M059J (cell line): ENCODE measurements around the gene NDP. TPM values are rescaled to one million over a fixed set of nuclear protein-coding genes. Genes with fewer than 3 reads are reported as not detected.
"Not testable (repeated sequence)": the region's sequence is repeated elsewhere in the genome, so short reads cannot be mapped to it uniquely, and the experiment has no call there.

Experiments used
- DNase-seq: peaks from one replicate; pipeline ENCODE4 v3.0.0-alpha.2; 2012; ENCODE audit warnings: low read depth
- total RNA-seq: library from RNA; depleted of rRNA; stranded (reverse); fragments of >200 nt; shearing (Covaris generic); gene quantifications from 2 replicates; pipeline ENCODE4 v1.2.3, GENCODE V29; 2014

Gene NDP
- total RNA-seq, 1 experiment from 2014 or later = 29.2 TPM

DNA sequence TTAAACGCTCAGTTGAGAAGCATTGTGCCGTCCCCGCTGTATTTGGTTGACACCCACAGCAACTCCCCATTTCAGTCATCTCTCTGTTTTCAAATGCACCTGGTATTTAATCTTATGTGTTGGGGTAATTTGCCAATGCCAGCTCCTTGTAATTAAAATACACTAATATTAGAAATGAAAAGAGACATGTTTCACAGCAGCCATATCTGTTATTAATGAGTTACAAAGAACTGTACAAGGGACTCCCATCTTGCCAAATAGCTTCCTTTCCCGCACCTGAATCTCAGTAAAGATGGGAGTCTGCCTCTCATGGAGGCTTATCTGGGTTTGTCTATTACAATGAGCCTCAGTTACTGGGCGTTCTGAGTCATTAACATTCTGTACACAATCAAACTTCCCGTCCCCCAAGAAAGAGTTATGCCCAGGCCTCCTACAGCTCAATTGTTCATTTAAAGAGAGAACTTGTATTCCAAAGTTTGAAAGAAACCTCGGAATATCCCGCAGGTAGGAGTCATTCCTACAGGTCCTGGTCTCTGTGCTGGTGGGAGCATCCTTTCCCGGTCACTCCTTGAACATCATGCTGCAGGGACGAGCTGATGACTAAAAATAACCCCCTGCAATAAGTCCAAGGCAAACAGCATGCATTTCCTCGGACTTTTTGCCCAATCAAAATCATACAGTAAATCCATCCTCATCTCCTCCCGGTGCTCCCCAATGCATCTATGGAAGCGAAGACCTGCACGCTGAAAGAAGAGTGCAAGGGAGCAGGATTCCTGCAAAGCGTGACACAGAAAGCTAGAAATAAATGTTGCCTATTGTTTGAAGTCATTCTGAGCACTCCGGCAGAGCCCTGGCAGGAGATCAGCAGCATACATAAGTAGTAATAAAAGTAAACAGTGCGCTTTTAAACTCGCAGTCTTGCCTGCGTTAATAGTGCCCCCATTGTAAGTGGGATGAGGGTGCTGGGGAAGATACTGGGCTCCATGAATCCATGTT, 926 bp downstream of the NDP start:
- peak; percentile 64 for DNase-seq

DNA sequence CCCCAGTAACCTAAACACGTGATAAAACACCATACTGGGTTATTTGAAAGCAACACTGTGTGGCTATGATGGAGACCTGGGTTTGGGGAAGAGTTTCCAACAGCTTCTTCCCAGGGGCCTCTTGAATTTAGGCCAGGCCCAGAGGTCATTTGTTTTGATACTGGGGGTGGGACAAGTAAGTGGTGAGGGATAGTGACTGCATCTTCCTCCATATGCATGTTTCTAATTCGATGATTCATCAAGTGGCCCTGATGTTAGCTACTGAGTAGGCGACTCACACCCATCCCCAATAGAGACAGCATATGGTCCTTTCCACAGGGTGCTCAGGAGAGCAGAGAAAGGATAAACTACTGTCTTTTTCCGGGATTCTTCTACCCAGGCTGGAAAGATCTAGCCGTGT, 2.7 kb downstream of the NDP start:
- peak; percentile 84 for DNase-seq

DNA sequence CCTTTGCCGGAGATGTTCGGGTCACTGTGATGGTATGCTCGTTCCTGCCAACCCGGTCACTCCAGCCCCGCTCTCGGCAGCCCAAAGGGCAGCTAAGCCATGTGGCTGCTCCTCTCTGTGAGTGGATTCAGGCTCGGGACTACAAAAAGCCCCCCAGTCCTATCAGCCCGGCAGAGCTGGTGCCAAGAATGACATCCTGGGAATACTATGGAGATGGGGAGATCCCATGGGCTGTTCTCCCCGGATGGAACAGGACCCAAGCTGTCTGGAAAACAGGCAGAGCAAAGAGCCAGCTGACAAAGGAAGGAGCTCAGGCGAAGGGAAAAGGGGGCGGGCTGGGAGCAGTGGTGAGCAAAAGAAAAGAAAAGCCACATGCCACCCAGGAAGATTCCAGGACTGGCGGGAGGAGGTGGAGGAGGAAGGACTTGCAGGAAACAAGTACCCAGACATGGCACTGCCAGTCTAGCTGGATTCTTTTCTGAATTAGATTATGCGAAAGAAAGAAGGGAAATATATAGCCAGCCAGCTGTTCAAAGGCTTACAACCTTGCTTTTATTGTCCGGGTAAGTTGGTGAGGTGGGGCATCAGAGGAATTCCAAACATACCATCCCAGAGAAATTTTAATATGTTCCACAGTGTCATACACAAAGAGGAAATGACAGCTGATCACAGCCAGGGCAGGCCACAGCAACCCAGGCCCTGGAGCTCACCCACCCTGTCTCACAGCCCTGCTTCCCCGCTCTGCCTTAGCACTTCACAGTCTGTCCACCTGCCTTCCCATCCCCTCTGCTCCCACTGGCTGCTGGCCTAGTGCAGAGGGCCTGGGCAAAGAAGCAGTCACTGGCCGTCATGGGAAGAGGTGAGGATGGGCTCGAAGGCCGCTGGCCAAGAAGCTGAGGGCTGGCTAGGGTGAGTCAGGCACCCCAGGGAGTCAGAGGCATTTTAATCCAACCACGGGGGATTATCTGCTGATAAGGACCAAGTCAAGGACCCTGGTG, 3.4 kb downstream of the NDP start:
- DNase-seq = peak; percentile 93

DNA sequence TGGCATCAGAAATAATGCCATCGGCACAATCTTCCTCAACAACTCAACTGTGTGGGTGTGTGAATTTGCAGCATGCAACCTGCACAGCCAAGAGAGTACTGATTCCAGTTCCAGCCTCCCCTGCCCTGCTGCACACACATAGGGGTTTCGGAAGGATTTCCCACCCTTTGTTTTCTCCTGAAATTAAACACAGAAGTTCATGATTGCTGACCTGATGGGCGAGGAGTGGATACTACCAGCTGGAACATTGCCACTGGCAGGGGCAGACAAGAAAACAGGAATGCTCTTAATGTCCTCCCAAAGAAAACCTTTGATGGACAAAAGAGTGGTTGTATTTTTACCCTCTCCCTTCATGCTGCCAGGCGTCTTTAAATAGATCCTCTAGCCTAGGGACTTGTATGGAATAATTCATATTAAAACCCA, 4.8 kb downstream of the NDP start:
- DNase-seq = no peak

DNA sequence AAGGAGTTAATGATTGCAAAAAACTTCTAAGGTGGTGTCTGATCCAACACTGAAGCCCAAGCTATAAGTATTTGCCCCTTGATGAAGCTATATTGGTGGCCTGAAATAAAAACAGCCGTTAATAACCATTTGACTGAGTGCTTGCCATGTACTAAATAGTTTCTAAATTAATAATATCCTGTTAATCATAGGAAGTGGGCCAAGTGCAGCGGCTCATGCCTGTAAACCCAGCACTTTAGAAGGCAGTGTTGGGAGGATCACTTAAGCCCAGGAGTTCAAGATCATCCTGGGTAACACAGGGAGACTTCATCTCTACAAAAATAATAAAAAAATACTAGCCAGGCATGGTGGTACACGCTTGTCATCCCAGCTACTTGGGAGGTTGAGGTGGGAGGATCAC, 8.3 kb downstream of the NDP start:
- peak; percentile 54 for DNase-seq

DNA sequence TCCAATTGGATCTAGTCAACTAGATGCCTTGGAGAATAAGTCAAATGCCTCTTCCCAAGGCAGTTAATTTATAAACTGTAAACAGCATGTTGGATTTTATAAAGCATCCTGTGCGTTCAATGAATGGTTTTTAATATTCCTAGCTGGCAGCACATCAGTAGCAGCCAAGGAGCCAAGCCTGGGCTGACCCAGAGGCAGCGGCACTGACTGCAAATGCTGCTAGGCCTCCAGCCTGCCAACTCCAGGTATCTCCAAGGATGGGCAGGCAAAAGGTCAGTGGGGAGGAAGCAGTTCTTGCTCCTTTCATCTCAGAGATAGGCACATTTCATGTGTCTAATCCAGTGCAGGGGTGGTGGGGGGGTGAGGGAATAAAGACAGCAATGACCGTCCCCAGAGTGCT, 9.5 kb downstream of the NDP start:
- no peak for DNase-seq

DNA sequence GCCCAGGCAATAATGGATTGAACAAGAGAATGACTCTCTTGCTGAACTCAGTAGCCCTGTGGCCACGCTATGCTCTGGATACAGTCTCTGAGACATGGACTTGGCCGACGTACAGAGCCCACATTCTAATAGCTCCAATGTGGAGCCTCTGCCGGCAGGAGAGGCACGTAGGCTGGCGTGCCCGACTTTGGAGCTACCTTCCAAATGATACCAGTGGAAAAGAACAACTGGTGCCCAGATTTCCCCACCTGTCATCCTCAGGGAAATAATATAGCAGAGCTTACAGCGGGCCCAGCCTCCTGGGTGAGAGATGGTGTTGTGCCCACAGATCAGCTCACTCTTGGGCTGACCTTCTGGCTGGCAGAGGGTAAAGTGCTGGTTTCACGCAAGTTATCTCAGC, 10.6 kb downstream of the NDP start:
- DNase-seq = no peak

DNA sequence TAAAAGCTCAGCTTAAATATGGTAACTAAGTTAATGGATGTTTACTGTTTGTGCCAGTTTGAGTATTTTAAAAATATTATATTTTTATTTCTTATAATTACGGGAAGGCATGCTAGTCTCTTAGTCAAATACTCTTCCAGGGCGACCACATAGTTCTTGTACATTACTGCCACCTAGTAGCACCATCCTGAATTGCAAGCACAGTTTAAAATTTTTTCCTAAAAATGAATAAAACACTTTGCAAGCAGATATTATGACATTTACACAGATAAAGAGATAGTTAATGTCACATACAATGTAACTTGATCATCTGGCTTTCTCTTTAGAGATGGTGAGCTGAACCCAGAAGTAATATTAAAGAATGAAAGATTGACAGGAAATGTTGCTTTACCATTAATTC, 11.5 kb downstream of the NDP start:
- no peak for DNase-seq

DNA sequence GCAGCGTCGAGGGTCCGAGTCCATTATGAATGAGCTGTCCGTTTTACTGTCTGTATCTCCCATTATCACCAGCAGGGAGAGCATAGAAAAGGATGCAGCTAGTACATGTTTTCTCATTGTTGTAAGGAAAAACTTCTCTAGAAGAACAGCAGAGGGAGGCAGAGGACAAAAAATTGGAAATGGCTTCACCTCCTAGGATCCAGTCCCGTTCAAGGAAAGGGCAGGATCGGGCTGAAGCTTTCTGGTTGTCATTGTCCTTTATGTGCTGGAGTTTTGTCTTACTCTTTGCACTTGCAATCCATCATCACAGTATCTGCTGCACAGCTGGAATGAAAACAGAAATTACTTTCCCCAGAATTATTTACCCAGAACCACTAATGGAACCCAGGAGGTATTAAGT, 14.7 kb downstream of the NDP start:
- DNase-seq = peak; percentile 90

DNA sequence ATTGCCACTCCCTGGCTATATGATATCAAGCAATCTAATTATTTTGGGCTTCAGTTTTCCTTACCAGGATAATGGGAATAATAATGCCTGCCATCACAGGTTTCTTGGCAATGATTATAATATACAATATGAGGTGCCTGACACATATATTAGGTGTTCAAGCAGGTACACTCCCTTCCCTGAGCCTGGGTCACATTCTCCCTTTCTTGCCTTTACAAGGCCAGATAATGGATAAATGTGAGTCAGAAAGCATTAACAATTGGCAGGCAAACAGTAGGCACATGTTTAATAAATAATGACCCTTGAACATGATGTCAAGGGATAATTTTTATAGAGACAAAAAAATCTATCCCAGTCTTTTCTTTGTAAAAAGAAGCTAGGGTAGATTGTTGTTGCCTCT, 17.2 kb downstream of the NDP start:
- no peak for DNase-seq

DNA sequence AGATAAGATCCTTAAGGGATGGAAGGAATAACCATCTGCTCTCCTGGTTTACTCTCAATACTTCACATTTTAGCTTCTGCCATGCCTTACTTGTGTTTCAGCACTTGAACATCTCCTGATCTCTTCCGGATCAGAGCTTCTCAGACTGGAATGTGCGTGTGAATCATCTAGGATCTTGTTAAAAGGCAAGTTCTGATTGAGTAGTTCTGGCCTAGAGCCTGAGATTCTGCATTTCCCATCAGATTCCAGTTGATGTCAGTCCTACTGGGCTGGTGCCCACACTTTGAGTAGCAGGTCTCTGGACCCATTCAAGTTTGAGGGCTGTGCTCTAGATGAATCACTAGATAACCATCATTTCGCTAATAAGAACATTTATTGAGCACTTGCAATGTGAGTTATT, 20.0 kb downstream of the NDP start:
- DNase-seq = peak; percentile 50

DNA sequence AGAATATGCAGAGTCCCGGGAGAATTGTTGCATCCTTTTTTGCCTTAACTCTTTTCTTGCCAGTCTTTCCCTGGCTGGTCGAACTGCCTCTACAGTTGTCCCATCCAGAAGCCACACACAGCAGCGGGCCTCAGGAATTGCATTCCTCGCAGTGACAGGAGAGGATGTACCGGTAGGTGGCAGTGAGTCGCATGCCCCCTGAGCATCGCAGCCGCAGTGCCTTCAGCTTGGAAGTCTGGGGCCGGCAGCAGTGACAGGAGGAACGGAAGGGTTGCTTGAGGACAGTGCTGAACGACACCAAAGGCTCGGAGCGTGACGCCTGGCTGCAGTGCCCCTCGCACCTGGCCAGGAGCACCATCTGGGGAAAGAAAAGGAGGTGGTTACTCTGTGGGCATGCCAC, 23.5 kb downstream of the NDP start:
- DNase-seq = no peak

DNA sequence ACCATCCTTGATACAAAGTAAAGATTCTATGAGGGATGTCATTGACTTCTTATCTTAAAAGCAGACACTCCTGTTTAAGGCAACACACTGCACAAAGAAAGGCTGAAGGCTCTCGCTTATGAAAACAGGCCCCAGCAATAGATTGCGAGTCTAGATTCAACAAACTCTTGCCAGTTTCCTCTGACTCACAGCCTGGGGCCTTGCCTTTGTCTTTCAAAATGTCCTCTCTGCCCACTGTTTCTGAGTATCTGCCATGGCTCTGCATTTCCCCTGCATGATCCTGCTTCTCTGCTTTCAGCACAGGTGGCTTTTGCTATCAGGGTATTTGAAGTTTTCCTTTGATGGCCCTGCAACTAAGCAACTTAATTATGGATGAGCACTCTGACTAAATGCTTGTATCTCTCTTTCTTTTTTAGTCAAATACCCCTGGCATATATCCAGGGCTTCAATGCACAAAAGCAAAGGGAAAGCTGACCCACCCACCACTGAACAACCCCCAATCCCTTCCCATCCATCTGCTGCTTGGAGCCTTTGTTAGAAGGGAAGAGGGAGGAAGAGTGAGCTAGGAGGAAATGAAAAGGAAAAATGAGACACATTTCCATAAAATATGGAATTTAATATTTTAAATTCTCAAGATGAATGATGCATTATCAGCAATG, 32.2 kb downstream of the NDP start:
- DNase-seq = peak; percentile 72

DNA sequence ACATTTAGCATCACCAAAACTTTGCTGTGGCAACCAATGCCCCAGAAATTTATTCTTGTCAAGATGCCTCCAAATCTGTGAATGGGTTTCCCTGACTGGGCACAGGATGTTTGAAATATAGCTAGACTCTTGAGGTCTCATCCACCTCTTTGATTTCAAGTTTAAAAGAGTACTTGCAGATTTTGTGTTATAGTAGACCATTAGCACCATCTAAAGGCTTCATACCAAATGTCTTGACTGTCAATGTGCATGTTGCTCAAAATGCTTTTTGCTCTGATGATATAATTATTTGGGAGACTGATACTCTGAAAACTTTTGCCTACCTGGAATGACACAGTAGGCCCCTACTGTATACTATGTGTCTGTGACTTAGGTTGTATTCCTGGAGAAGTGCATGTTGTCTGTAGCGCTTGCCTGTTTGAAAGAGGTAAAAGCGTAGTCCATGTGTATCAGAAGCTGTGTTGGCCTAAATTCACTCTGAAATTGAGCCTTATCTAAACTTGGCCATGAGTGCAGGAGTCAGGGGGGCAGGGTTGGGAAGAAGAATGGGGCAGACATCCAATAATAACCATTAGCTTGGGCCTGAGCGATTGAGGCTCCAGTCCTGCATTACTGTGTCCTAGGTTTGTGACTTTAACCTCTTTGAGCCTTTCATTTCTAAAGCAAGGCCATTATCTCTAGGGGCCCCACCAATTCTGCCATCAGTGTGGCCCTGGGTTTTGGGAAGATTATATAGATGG, 33.8 kb downstream of the NDP start:
- DNase-seq = peak; percentile 16

DNA sequence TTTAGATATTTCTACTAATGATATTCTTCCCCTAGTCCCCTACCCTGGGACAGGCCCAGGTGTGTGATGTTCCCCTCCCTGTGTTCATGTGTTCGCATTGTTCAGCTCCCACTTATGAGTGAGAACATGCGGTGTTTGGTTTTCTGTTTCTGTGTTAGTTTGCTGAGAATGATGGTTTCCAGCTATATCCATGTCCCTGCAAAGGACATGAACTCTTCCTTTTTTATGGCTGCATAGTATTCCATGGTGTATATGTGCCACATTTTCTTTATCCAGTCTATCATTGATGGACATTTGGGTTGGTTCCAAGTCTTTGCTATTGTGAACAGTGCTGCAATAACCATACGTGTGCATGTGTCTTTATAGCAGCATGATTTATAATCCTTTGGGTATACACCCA, 51.2 kb downstream of the NDP start:
- DNase-seq = not testable (repeated sequence)

DNA sequence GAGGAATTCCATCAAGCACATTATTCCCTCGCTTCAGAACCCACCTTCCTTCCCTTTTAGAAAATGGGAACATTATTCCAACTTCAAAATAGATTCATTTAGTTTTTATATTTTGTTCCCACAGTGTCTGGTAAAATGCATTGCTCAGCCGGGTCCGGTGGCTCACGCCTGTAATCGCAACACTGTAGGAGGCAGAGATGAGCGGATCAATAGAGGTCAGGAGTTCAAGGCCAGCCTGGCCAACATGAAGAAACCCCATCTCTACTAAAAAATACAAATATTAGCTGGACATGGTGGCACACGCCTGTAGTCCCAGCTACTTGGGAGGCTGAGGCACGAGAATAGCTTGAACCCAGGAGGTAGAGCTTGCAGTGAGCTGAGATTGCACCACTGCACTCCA, 62.4 kb downstream of the NDP start:
- not testable (repeated sequence) for DNase-seq

DNA sequence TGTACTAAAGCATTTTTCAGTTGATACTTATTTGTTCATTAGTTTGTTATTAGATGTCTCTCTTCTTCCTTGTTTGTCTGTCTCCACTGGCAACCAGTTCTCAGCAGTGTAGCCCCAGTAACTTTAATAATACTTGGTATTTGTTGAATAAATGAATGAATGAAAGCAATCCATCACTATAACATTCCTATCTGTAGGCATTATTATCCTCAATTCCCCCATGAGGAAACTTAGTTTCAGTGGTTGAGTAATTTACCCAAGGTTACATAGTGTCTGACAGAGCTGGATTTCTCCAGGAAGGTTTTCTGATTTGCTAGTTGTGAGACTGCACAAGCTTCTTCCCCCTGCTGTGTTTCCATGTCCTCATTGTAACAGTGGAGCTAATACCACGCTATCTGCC, 63.2 kb downstream of the NDP start:
- no peak for DNase-seq

DNA sequence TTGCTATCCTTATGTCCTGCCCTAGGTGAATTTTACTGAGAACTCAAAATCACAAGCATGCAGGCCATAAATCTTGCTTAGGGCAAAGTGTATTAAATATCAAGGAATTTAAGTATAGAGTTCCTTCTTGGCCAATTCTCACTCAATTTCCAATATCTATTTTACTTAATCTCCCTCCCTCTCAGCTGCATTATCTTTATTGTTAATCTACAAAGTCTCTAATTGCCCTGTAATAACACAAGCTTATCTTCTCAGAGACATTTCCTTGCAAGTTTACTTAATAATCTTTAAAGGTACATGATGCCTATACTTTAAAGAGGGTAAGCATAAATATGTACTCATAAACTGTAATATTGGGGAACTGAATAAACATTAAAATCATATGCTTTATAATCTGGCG, 64.0 kb downstream of the NDP start:
- DNase-seq = no peak

DNA sequence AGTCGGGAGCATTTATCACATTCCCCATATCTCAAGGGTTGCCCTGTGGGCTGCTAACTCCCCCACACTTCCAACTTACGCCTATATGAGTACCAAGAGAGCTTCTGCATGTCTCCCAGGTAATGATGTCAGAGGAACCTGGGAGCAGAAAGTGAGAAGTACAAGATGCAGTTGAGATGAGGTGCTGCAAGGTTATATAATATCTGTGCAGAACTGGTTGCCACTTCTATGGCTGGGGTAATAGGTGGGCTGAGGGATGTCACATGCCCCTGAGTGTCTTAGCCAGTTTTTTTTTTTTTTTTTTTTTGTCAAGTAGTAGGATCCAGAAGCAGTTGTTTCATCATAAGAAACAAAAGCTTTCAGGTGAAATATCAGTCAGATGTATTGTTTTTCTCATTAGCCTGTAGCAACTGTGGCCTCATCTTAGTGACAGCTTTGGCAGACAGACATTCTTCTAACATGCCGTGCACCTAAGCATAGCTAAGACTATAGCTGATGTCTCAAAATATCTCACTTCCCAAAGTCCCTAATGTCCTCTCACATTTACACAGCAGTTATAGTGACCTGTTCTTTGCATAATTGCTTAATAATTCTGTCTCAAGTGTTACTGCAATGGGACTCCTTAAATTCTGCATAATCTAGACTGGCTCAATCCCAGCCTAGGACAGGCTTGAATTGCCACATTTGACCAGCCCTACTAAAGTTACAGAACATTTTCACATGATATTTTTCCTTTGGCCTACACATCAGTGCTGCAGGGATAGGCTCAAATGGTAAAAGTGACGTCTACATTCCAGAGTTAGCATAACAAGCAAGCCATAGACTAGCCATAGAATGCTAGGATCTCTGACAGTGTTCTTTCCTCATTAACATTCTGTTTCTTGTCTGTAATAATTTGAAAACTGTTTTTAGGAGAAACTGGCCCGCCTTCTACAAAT, 73.0 kb downstream of the NDP start:
- no peak for DNase-seq
